ENCODE measurements around the gene SCCPDH. TPM values are rescaled to one million over a fixed set of nuclear protein-coding genes. Genes with fewer than 3 reads are reported as not detected.

The SCCPDH gene
- total and polyA plus RNA-seq, 2 of the 13 experiments (the other 11 are each of a cell fraction or from before 2014, with no cell fraction given): 36.7 to 62.3 TPM

DNA sequence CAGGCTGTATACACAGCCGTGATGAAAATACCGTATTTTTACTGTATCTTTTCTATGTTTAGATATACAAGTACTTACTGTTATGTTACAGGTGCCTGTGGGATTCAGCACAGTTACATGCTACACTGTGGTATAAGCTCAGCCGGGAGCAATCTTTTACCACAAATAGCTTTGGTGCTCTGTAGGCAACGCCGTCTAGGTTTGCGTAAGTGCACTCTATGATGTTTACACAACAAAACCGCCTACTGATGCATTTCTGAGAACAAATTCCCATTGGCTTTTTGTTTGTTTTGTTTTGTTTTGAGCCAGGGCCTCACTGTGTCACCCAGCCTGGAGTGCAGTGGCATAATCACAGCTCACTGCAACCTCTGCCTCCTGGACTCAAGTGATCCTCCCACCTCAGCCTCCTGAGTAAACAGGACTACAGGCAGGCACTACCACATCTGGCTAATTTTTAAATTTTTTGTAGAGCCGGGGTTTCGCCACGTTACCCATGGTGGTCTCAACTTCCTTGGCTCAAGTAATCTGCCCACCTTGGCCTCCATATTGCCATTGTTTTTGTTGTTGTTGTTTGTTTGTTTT is 81.0 kb downstream of the SCCPDH start:
- in situ Hi-C loops (cut with HindIII; ENCODE audit: extremely low pct_ligation_motif_present, low pct_unique_long_range_greater_than_20kb): no loop called here
- H3K27ac ChIP-seq (ENCODE audit: extremely low read length, insufficient read depth, low read length): no peak overlapping the region
- peak; percentile 53 for DNase-seq (ENCODE audit: low spot score)
- H3K4me1 ChIP-seq (ENCODE audit: insufficient read depth, low read length): peaks cover 36% of the 10 kb centered on the region
- no peak for FAIRE-seq
- H3K9ac ChIP-seq (ENCODE audit: insufficient read depth, low read depth, low read length): no peak overlapping the region
- no TSS peak for BruUV-seq (replicated peaks)
- POLR2A ChIA-PET: no interaction called here
- H3K4me3 ChIP-seq (replicated peaks in 1 of 3; ENCODE audit: insufficient read depth in 1 of 3, low read depth in 2 of 3, low read length in 3 of 3): no peak overlapping the region
- intact Hi-C loops (cut with micrococcal nuclease; ENCODE audit: unreplicated experiment): no loop called here
- peak; percentile 59 for ATAC-seq
- no peaks in the 10 kb centered on the region; the same call in 1 of the 2 replicates for H4K20me1 ChIP-seq (ENCODE audit: insufficient read depth, low read length)
- H3K79me2 ChIP-seq (ENCODE audit: insufficient read depth, low read length): no peaks in the 10 kb centered on the region
- 16% methylated on average over 10 of the region's 10 CpGs for WGBS (ENCODE audit: low lambda C conversion rate)
- 0 out of 5 replicates have a peak, but pooled peaks cover 0 to 7% of the 10 kb centered on the region in 2 experiments for H3K27me3 ChIP-seq (ENCODE audit: control insufficient read depth in 1 of 2, insufficient read depth in 2 of 2, low read length in 2 of 2)
- no peak overlapping the region for H3K4me2 ChIP-seq (ENCODE audit: low read depth, low read length)
- no peaks in the 10 kb centered on the region for H3K36me3 ChIP-seq (replicated peaks in 1 of 2; ENCODE audit: control insufficient read depth in 1 of 2, insufficient read depth in 2 of 2, low read length in 2 of 2)
- no peak overlapping the region for H2AFZ ChIP-seq (ENCODE audit: low read length)
- no peaks in the 10 kb centered on the region for H3K9me3 ChIP-seq (ENCODE audit: low read length)
- CTCF ChIA-PET (ENCODE audit: low intra/inter-chr PET ratio, low total read pairs): no interaction called here
- TF ChIP-seq NONO (IDR thresholded peaks at IDR 0.05) (no peak), NONO (CRISPR knock-in tag; conservative IDR thresholded peaks at IDR 0.05) (no peak), SALL1 (CRISPR knock-in tag; IDR thresholded peaks at IDR 0.05) (0 out of 2 replicates have a peak, but pooled peaks have one; percentile 23), FOXP4 (CRISPR knock-in tag; IDR thresholded peaks at IDR 0.05) (peak; percentile 50), SOX6 (IDR thresholded peaks at IDR 0.05) (no peak), SOX6 (CRISPR knock-in tag; IDR thresholded peaks at IDR 0.05) (peak; percentile 57), ZMYM3 (CRISPR knock-in tag; IDR thresholded peaks at IDR 0.05) (peak; percentile 65; the same call in 1 of the 2 replicates), ZNF607 (CRISPR knock-in tag; IDR thresholded peaks at IDR 0.05; ENCODE audit: borderline replicate concordance) (no peak), TAF15 (IDR thresholded peaks at IDR 0.05; ENCODE audit: low read depth, low read length, poor library complexity, severe bottlenecking) (no peak), FOXP1 (IDR thresholded peaks at IDR 0.05) (0 out of 2 replicates have a peak, but pooled peaks have one; percentile 22), FOXP1 (CRISPR knock-in tag; IDR thresholded peaks at IDR 0.05) (peak; percentile 48; the same call in 1 of the 2 replicates), ZSCAN25 (CRISPR knock-in tag; IDR thresholded peaks at IDR 0.05) (no peak), MED1 (CRISPR knock-in tag; IDR thresholded peaks at IDR 0.05) (0 out of 2 replicates have a peak, but pooled peaks have one; percentile 17), MAFF (IDR thresholded peaks at IDR 0.05; ENCODE audit: low read depth, low read length) (peak; percentile 78), MAFK (conservative IDR thresholded peaks at IDR 0.05 in 1 of 2, IDR thresholded peaks at IDR 0.05 in 1 of 2; ENCODE audit: low read length in 2 of 2) (peak; percentile 79 to 80), GATAD2A (CRISPR knock-in tag; IDR thresholded peaks at IDR 0.05) (peak; percentile 43), HMG20A (CRISPR knock-in tag; IDR thresholded peaks at IDR 0.05; ENCODE audit: borderline replicate concordance) (peak; percentile 52), ATF4 (CRISPR knock-in tag; IDR thresholded peaks at IDR 0.05) (peak in 1 of 2 experiments; percentile 60; a peak in 2 of 4 replicates), FOXA3 (CRISPR knock-in tag; IDR thresholded peaks at IDR 0.05) (peak; percentile 76), CEBPB (IDR thresholded peaks at IDR 0.05; ENCODE audit: borderline replicate concordance, low read depth, low read length) (peak; percentile 87), CEBPG (CRISPR knock-in tag; IDR thresholded peaks at IDR 0.05) (peak; percentile 61), KLF15 (CRISPR knock-in tag; IDR thresholded peaks at IDR 0.05; ENCODE audit: borderline replicate concordance) (no peak)
- TF ChIP-seq, protein P1, sequence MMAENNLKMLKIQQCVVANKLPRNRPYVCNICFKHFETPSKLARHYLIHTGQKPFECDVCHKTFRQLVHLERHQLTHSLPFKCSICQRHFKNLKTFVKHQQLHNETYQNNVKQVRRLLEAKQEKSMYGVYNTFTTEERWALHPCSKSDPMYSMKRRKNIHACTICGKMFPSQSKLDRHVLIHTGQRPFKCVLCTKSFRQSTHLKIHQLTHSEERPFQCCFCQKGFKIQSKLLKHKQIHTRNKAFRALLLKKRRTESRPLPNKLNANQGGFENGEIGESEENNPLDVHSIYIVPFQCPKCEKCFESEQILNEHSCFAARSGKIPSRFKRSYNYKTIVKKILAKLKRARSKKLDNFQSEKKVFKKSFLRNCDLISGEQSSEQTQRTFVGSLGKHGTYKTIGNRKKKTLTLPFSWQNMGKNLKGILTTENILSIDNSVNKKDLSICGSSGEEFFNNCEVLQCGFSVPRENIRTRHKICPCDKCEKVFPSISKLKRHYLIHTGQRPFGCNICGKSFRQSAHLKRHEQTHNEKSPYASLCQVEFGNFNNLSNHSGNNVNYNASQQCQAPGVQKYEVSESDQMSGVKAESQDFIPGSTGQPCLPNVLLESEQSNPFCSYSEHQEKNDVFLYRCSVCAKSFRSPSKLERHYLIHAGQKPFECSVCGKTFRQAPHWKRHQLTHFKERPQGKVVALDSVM (CRISPR knock-in tag; IDR thresholded peaks at IDR 0.05): peak; percentile 99

All from HepG2 (cell line).